NCI-H446 treated with DMSO at 0.1 percent for 48 hours (cell line): Measurements from ENCODE around the gene LRCH4.

Experiments used
- DNase-seq: peaks from one replicate; lab custom pipeline; 2025; lab: John Stamatoyannopoulos, UW

Gene LRCH4

GRCh38 chr7:100582041-100582579 lies 3.8 kb downstream of the LRCH4 start:
- no peak for DNase-seq

GRCh38 chr7:100580466-100581283 lies 5.3 kb downstream of the LRCH4 start:
- DNase-seq = no peak

- DNase-seq = no peak
Observed at GRCh38 chr7:100578246-100579183, 7.4 kb downstream of the LRCH4 start.

GRCh38 chr7:100577507-100577906 lies 8.4 kb downstream of the LRCH4 start:
- no peak for DNase-seq

- no peak for DNase-seq
Observed at GRCh38 chr7:100577103-100577502, 8.8 kb downstream of the LRCH4 start.

GRCh38 chr7:100576384-100576993 lies 9.4 kb downstream of the LRCH4 start:
- no peak for DNase-seq

GRCh38 chr7:100575746-100576383 lies 10.1 kb downstream of the LRCH4 start:
- no peak for DNase-seq

- DNase-seq = no peak
Observed at GRCh38 chr7:100575206-100575631, 10.7 kb downstream of the LRCH4 start.

- DNase-seq = no peak
Observed at GRCh38 chr7:100574362-100575205, 11.3 kb downstream of the LRCH4 start.

GRCh38 chr7:100573691-100574361 lies 12.1 kb downstream of the LRCH4 start, which contains the start of gene SAP25:
Gene SAP25 (minus strand): TSS chr7:100573900. CDS start chr7:100573742, 158 bp downstream.
- DNase-seq = no peak

- DNase-seq = no peak
Observed at GRCh38 chr7:100572949-100573675, 12.8 kb downstream of the LRCH4 start.

- DNase-seq = no peak
Observed at GRCh38 chr7:100572281-100572948, 13.5 kb downstream of the LRCH4 start.

- no peak for DNase-seq
Observed at GRCh38 chr7:100571829-100572116, 14.2 kb downstream of the LRCH4 start.

GRCh38 chr7:100570954-100571828 lies 14.7 kb downstream of the LRCH4 start:
- no peak for DNase-seq

- DNase-seq = no peak
Observed at GRCh38 chr7:100568896-100569844, 16.8 kb downstream of the LRCH4 start.

GRCh38 chr7:100568176-100568895 lies 17.6 kb downstream of the LRCH4 start:
- no peak for DNase-seq
